HG02759 (cell line): ENCODE data around the gene PIK3AP1.

ENCODE experiments used
- ATAC-seq: cut with Tn5 transposase; IDR thresholded peaks from one replicate; pipeline ENCODE4 v1.9.1; 2021; ENCODE audit warnings: mild to moderate bottlenecking, moderate library complexity; ENCODE audit not compliant: unreplicated experiment

PIK3AP1 gene

DNA sequence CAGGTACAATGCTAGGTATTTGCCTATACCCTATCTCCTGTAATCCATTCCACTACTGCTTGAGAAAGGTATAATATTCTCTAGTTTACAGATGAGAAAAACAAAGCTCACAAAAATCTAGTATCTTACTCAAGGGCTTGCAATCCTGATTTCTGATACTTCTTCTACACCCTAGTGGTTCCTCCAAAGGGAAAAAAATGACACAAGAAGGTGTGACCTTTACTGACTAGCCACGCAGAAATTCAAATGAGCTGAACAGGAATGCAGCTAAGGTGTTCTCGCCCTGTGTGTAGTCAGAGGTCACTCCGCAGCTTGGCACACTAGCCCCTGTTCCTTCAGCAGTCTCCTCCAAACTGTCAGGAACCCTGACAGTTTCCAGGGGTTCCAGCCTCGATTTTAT, 74.0 kb downstream of the PIK3AP1 start:
- ATAC-seq = no peak

DNA sequence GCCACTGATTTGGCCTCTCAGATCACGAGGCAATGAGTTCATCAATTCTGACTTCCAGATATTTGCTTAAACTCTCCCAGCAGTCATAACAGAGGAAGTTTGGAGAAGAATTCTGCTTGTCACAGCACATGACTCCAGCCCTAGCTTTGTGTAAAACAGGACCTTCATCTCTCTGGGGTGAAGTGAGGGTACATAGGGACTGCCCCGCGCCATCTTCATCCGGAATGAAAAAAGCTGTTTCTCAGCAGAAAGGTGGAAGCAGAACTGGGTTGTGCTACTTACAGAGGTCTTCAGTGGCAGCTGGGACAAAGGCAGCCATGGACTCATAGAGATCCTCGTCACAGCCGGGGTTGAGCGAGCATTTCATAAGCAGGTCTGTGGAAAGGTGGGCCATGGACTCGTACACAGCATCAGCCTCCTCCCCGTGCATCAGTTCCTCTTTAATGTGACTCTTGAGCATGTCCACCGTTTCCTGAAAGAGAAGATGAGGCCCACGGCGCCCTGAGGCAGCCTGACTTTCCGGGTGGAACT, 75.1 kb downstream of the PIK3AP1 start:
- no peak for ATAC-seq

DNA sequence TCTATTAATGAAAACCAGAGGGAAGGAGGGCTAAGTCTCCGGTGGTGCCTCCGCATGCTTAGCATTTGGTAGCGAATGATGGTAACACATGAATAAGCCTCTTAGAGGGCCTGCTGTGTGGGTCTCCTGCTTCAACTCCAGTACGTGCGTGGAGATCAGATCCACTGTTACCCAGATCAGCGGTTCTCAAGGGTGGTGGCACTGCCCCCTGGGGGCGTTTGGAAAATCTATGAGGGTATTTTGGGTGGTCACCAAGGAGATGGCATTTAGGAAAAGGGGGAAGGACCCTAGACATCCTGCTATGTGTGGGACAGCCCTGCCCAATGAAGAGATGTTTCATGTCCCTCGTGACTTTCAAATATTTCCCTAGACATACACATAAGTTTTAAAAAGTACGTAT, 76.4 kb downstream of the PIK3AP1 start:
- no peak for ATAC-seq

DNA sequence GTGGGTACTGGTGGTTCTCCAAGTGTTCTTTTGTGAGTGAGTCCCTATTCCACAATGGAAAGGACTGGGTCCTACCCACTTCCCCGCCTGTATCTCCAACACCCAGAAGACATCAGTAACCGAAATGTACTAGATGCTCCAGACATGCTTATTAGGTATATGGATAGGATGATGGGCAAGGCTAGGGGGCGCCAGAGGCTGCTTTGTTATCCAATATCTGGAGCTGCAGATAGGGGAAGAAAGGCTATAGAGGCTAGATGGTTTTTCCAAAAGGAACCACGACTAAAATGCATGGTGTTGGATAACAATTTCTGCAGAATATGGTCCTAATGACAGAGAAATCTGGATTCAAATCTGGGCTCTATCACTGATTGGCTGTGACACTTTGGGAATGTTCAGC, 77.3 kb downstream of the PIK3AP1 start:
- peak; percentile 47 for ATAC-seq

DNA sequence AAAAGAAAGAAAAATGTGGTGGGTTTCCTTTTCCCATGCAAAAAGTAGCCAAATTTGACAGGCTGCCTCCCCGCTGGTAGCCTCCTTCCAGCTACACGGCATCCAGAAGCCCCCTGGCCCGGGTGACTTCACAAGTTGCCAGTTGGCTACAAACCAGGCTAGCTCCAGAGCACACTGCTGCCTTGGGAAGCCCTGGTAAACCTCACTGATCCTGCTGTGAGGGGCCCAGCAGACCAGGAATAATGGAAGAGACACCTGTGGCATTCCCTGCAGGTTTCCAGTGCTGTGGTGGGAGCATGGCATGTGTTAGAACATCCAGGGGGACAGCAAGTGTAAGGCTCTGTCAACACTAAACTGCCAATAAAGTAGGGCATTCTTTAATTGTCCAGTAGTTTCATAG, 77.8 kb downstream of the PIK3AP1 start:
- no peak for ATAC-seq

DNA sequence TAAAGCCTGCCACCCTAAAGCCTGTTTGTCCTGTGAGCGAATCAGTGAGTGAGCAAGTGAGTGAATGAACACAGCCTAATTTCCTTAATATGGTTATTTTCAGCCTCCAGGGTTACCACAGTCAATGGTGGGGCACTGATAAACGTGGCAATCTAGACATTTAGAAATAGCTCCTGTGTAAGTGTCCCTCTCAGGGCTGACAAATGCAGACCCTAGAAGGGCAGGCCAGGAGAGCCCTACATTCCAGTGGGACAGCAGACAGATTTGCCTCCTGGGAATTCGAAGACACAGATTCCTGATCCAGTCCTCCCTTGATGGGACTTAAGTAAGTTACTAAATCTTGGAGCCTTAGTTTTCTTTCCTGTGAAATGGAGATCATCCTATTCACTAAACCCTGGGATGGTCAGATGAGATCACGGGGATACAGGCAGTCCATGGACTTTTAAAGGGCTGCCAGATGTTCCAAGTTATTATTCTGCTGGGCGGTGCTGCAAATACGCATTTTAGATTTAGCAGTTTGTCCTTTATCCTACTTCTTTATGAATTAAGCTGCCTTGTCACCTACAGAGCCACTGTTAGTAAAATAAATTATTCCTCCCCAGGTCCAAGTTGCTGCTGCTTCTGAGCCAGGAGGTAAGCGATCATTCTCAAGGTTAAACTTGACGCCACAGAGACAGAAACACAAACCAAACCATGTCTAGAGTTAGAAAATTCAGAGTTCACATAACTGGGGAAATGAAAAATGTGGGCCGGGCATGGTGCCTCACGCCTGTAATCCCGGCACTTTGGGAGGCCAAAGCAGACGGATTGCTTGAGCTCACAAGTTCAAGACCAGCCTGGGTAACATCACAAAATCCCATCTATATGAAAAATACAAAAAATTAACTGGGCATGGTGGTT, 78.7 kb downstream of the PIK3AP1 start:
- no peak for ATAC-seq

DNA sequence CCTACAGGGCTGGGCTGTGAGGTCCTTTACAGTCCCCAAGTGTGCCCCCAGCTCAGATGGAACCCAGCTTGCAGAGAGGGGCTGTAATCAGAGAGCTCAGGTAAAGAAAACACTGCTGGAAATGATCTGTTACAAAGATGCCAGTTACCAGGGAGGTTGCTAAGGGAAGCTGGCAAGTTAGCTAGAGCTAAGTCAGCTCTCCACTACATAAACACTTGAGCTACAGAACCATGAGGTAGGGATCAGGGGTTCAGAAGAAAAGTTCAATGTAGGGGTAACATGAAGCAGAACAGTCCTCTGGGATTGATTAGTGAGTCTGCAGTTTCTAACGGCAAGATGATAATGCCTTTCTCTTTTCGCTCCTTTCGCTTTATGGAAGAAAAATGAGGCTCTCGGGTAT, 80.4 kb downstream of the PIK3AP1 start:
- no peak for ATAC-seq

DNA sequence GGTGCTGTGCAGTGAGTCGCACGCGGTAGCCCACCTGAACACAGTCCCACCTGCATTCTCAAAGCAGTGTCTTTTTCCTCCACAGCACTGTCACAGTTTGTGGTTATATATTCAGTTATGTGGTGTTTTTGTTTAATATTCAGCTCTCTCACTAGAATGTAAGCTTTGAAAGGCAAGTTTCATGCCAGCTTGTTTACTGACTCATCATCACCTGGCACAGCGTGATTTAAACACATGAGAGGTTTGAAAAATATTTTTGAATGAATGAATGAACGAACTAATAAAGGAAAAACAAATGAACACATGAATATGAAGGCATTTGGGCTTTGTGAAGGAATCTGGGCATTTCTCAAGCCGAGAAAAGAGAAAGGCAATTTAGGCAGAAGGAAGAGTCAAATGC, 81.6 kb downstream of the PIK3AP1 start:
- ATAC-seq = no peak

DNA sequence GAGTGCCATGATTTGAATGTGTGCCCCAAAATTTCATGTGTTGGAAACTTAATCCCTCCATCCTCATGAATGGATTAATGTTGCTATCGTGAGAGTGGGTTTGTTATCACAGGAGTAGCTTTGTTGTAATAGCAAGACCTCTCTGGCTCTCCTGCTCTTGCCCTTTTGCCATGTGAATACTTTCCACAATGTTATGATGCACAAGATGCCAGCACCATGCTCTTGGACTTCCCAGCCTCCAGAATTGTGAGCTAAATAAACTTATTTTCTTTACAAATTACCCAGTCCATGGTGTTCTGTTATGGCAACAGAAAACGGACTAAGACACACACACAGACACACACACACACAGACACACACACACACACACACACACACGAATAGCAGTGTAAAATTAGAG, 82.2 kb downstream of the PIK3AP1 start:
- no peak for ATAC-seq

DNA sequence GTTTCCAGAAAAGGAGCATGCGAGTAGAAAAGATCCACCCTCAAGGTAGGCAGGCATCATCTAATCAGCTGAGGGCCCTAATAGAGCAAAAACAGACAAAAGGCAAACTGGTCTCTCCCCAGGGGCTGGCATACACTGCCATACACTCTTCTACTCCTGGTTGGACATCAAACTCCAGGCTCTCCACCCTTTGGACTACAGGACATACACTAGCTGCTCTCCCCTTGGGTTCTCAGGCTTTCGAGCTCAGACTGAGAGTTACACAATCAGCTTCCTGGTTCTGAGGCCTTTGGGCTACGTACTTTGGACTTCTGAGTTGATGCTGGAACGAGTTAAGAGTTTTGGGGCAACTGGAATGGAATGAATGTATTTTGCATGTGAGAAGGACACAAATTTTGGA, 82.6 kb downstream of the PIK3AP1 start:
- no peak for ATAC-seq

DNA sequence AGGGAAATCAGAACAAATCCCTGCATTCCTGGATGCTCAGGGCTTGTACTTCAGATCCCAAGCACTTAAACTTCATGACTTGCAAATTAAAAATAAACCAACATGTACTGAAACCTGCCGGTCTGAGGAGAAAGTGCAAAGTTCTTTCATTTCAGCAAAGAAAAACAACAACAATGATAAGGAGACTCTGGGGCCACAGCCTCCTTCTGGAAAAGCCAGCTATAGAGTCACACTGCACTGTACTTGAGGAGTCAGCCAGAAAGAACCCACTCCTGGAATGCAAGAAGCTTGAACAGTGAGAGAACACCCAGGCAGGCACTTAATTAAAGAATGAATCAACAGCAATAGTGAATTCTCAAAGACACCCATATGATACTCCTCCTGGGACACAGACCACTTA, 83.8 kb downstream of the PIK3AP1 start:
- ATAC-seq = no peak

DNA sequence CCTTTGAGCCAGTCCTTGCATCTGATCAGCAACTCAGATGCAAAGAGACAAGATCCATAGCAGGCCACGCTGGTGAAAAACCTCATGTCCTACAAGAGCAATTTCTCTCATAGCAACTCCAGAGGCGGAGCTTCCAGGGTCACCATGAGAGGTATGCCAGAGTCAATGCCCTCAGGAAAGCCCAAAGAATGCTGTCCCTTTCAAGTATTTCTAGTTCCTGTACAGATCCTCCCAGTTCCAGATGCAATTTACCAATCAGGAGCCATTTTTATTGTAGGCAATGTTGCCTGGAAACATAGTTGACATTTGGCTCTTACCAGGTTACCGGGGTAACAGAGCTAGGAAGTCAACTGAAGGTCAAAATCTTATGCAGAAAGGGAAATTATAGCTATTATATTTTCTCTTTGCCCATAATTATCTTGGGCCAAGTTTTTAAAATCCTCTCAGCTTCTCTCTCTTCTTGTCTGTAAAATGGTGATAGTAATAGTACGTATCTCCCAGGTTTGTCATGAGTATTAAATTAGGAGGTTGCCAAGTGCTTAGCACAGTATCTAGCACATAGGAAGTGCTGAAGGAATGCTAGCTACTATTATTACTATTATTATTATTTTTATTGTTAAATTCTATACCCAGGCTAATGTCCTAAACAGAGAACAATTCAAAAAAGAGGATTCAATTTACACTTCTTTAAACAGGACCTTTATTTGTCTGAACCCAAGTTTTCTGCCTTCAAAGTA, 87.2 kb downstream of the PIK3AP1 start:
- ATAC-seq = no peak

DNA sequence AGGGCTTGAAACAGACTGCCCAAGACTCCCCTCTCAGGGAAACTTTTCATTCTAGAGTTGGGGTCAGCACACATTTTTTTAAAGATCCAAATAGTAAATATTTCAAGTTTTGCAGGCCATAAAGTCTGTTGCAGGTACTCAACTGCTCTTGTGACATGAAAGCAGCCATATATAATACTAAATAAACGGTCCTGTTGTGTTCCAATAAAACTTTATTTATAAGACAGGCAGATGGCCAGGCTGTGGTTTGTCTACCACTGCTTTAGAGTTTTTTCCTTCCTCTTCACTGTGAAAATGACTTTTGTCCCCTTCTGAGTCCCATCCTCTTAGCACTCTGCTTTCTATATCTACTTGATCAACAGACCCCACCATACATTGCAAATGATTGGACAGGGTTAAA, 93.0 kb downstream of the PIK3AP1 start:
- ATAC-seq = no peak

DNA sequence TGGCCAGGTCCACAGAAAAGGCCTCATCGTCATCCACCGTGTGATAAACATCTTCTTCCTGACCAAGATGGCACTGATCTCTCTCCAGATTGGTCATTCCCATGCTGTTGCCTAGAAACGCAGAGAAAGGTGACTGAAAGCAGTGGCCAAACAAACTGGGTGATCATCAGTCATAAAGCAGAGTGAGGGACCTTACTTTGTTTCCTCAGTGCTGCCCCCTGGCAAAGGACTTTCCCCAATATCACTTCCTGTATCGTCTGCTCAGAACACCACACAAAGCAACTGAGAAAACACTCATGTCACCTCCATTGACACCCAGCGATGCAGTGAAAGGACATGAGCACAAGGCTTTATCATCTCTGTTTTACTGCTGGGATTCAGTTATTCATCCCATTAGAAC, 93.5 kb downstream of the PIK3AP1 start:
- no peak for ATAC-seq

DNA sequence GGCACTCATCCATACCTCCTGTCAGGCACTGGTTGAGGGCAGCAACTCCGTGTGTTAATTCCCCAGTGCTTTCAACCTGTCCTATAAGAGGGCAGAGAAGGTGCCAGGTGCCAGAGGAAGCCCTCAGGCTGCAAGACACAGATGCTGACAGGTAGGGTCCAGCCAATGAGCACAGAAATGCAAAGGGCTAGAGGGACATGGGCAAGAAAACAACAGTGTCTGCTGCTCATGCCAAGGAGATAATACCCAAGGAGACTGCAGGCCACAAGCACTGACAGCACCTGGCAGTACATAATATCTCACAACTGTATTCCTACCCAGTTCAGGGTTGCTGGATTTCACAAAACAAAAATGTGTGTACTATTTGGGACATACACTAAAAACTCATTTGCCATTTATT, 95.1 kb downstream of the PIK3AP1 start:
- ATAC-seq = no peak

DNA sequence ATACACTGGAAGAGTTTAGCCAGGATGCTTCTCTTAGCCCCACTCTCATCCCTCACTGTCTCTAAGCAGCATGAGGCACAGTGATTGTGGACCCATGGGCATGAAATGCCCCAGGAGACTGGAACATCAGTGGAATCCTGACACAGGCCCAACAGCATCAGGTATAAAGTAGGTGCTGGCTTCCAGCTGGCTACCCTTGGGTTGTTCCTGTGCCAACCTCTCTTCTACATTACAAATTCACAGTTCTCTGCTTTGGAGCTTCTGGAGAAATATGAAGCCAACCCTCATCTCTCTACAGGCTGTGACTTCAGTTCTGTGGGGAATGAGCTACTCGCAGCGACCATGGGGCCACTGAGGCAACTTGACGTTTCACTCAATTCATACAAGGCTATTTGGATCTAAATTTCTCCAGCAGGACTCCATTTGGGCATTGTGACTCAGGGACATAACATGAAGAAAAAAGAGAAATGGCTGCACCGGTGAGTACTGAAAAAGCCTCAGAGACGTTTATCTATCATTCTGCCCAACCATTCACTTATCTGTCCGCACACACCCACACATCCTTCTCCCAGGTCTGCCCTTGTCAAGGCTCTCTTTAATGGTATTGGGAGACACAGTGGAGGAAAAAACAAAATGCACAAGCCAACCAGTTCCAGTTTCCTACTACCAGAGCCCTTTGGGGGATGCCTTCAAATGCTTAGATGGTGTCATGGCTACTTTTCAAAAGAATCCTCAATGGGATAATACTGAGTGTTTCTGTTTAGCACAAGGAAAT, 98.1 kb downstream of the PIK3AP1 start:
- no peak for ATAC-seq

DNA sequence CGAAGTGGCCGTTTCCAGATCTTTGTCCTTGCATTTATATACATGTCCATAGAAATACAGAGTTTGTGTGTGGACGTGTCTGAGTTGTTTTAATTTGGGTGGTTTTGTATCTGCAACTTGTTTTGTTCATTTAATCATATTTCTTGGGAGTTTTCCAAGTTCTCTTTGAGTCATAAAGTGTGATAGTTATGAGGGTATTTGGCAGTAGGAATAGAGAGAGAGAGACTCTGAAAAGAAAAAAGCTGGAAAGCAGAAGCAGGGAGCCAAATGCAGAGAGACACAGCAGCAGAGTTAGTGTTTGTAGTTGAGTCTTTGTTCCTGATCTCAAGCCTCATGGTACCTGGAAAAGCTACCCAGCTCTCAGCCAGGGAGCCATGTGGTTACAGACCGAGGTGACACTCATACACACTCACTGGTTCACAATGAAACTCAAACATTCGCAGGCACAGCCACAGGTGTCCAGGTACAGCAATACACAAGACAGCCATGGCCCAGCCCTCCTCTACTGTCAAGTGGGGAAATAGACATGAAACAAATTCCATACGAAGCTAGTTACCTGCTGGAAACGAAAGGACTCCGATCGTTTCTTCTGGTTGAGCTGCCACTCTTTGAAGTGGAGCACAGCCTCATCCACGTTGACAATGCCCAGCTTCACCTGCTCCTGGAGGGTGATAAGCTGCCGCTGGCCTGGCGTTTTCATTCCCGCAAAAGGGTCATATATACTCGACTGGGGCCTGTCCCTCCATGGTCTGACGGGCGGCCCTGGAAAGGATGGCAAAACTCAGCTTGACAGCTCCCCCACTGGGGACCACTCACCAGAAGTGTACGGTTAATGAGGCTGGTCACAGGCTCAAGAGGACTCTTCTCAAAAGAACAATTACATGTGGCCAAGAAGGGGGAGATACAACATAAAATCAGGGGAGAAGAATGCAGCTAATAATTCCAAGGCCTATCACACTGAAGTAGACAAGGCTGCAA, 100.2 kb downstream of the PIK3AP1 start:
- no peak for ATAC-seq

DNA sequence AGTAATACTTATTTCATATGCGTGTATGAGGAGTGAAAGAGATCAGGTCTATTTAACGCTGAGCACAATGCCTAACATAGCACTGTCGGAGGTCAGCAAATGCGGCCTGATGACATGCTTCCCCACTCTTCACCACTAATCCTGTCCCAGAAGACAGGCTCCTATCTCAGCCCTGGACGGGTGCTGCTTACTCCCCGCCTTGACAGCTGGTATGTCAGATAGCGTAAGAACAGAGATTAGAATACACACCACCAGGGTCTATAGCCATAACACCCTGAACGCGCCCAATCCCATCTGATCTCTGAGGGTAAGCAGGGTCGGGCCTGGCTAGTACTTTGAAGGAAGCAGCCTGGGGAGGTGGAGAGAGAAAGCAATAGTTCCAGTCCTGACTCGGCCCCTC, 101.2 kb downstream of the PIK3AP1 start:
- ATAC-seq = no peak

DNA sequence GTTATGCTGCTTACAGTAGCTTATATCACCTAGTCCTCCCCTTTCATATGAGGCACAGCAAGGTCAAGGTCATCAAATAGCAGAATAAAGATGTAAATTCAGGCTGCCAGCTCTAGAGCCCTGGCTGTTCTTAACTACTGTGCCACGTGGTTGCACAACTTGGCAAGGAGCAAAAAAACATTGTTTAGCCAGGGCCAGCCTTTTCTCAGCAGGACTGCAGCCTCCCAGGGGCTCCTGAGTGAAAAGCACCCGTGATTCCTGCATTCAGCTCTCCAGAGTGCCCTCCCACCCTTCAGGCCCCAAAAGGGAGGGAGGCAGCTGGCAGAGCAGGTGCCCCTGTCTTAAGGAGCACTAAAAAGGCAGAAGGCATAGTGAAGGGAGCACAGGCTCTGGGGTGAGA, 101.7 kb downstream of the PIK3AP1 start:
- no peak for ATAC-seq

DNA sequence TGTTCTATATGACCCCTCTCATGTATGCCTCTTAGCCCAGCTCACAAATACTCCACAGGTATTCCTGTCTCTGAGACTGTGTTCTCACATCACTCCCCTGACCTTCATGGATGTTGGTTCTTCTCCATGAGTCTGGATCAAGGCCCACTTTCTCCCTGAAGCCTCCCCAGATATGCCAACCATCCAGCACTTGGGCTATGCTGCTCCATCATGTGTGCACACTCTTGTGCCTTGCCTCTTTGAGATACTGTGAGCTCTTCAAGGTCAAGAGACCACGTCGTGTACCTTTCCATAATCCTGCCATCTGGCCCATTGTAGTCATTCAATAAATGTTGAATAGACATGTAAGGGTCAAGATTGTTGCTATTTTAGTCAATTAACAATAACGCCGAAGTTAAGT, 103.4 kb downstream of the PIK3AP1 start:
- ATAC-seq = no peak
